Activated T-helper 1 cell treated with anti-CD3 and anti-CD28 coated beads, Interleukin-12 subunit alpha, Interleukin-12 subunit beta, Interleukin-2, Interleukin-4 antibody, amounts not matched to agents 30 ng/mL and 10 ng/mL and 1 ng/mL, durations not matched to agents 14 hours and 24 hours and 36 hours (primary cell): ENCODE data around the gene IL4R. TPM values are rescaled to one million over a fixed set of nuclear protein-coding genes. Genes with fewer than 3 reads are reported as not detected.
"Not testable (repeated sequence)": the region's sequence is repeated elsewhere in the genome, so short reads cannot be mapped to it uniquely, and the experiment has no call there.

ENCODE experiments used
- DNase-seq: peaks from one replicate; pipeline ENCODE4 v3.0.0; 2021; ENCODE audit warnings: low spot score
- H3K27ac Mint-ChIP-seq: one replicate; pipeline ENCODE4 v1.8.0; 2021; ENCODE audit warnings: mild to moderate bottlenecking, mixed read lengths
- H3K27me3 Mint-ChIP-seq: one replicate; pipeline ENCODE4 v1.8.0; 2022; ENCODE audit warnings: mild to moderate bottlenecking, moderate library complexity, mixed read lengths; ENCODE audit not compliant: insufficient read depth
- H3K36me3 Mint-ChIP-seq: one replicate; pipeline ENCODE4 v1.8.0; 2021; ENCODE audit warnings: low read depth, mixed read lengths
- H3K4me1 Mint-ChIP-seq: one replicate; pipeline ENCODE4 v1.8.0; 2021; ENCODE audit warnings: low read depth, mixed read lengths
- H3K4me3 Mint-ChIP-seq: one replicate; pipeline ENCODE4 v1.8.0; 2021; ENCODE audit warnings: mild to moderate bottlenecking, moderate library complexity, mixed read lengths
- H3K9me3 Mint-ChIP-seq: one replicate; pipeline ENCODE4 v1.8.0; 2021; ENCODE audit warnings: mixed read lengths
- intact Hi-C: fragments of 100-400 bp; cut with micrococcal nuclease; formaldehyde crosslinking; loops from one replicate; pipeline ENCODE4 v1.15.1; 2024
- total RNA-seq: library from RNA; stranded (reverse); gene quantifications from 2 replicates; pipeline ENCODE4 v1.2.3, GENCODE V29; 2022

Gene IL4R
- 288 and 320 TPM in 2 replicates for total RNA-seq

GRCh38 chr16:27313422-27314160, at the start of gene IL4R:
IL4R (plus strand) TSS chr16:27313974; CDS start chr16:27340204, 26,230 bp downstream.
- H3K27me3 Mint-ChIP-seq = peaks cover 2% of the 10 kb centered on the region
- intact Hi-C loops = loop anchor here (1.0 kb wide), 3 partner anchors 28 to 59 kb away; no protein-coding TSS in a partner anchor
- peaks cover 47% of the 10 kb centered on the region for H3K4me1 Mint-ChIP-seq

GRCh38 chr16:27264151-27264550, 49.6 kb upstream of the IL4R start:
- Mint-ChIP-seq H3K27me3 (no peaks in the 10 kb centered on the region), H3K27ac (no peak overlapping the region), H3K36me3 (peaks cover 48% of the 10 kb centered on the region), H3K4me1 (peaks cover 54% of the 10 kb centered on the region), H3K4me3 (no peak overlapping the region), H3K9me3 (no peaks in the 10 kb centered on the region)
- no peak for DNase-seq
- intact Hi-C loops = no loop called here

More at GRCh38 chr16:27313422-27314160, at the start of gene IL4R:
- H3K9me3 Mint-ChIP-seq = peaks cover 5% of the 10 kb centered on the region
- H3K4me3 Mint-ChIP-seq = peak within 1 kb of the TSS; percentile 94
- peaks cover 32% of the 10 kb centered on the region for H3K36me3 Mint-ChIP-seq
- H3K27ac Mint-ChIP-seq = peak within 1 kb of the TSS; percentile 99
- DNase-seq = peak; percentile 72

GRCh38 chr16:27265982-27266381, 47.8 kb upstream of the IL4R start:
- Mint-ChIP-seq H3K4me3 (peak overlapping the region; percentile 5), H3K27me3 (no peaks in the 10 kb centered on the region), H3K27ac (no peak overlapping the region), H3K36me3 (peaks cover 42% of the 10 kb centered on the region), H3K9me3 (no peaks in the 10 kb centered on the region), H3K4me1 (peaks cover 65% of the 10 kb centered on the region)
- DNase-seq = no peak
- intact Hi-C loops = no loop called here

GRCh38 chr16:27267037-27267677, 46.6 kb upstream of the IL4R start:
- intact Hi-C loops = no loop called here
- H3K4me1 Mint-ChIP-seq = peaks cover 76% of the 10 kb centered on the region
- H3K27me3 Mint-ChIP-seq = no peaks in the 10 kb centered on the region
- peaks cover 45% of the 10 kb centered on the region for H3K36me3 Mint-ChIP-seq
- H3K4me3 Mint-ChIP-seq = peak overlapping the region; percentile 96
- no peak for DNase-seq
- peaks cover 2% of the 10 kb centered on the region for H3K9me3 Mint-ChIP-seq
- no peak overlapping the region for H3K27ac Mint-ChIP-seq

- Mint-ChIP-seq H3K9me3 (peaks cover 4% of the 10 kb centered on the region), H3K27me3 (no peaks in the 10 kb centered on the region), H3K4me1 (peaks cover 75% of the 10 kb centered on the region), H3K36me3 (peaks cover 39% of the 10 kb centered on the region), H3K4me3 (peak within 1 kb of the TSS; percentile 96), H3K27ac (peak within 1 kb of the TSS; percentile 97)
- DNase-seq = peak; percentile 94
- intact Hi-C loops = loop anchor here (1.0 to 2.0 kb wide), 5 partner anchors 14 to 99 kb away; partner anchors contain the start of gene KDM8
Observed at GRCh38 chr16:27268376-27269299, 45.1 kb upstream of the IL4R start, which contains the start of gene NSMCE1. NSMCE1 (minus strand) TSS chr16:27268772; CDS start chr16:27257570, 11,202 bp downstream.

- Mint-ChIP-seq H3K9me3 (peaks cover 4% of the 10 kb centered on the region), H3K4me3 (peak overlapping the region; percentile 96), H3K27me3 (no peaks in the 10 kb centered on the region), H3K4me1 (peaks cover 77% of the 10 kb centered on the region), H3K36me3 (peaks cover 35% of the 10 kb centered on the region), H3K27ac (peak overlapping the region; percentile 97)
- DNase-seq = no peak
- intact Hi-C loops = loop anchor here (2.0 kb wide), 1 partner anchor 13 kb away; no protein-coding TSS in a partner anchor
Observed at GRCh38 chr16:27269300-27270150, 44.2 kb upstream of the IL4R start.

GRCh38 chr16:27270349-27270748, 43.4 kb upstream of the IL4R start:
- DNase-seq = no peak
- peaks cover 31% of the 10 kb centered on the region for H3K36me3 Mint-ChIP-seq
- H3K4me1 Mint-ChIP-seq = peaks cover 75% of the 10 kb centered on the region
- H3K4me3 Mint-ChIP-seq = peak overlapping the region; percentile 20
- H3K9me3 Mint-ChIP-seq = peaks cover 4% of the 10 kb centered on the region
- peak overlapping the region; percentile 1 for H3K27ac Mint-ChIP-seq
- intact Hi-C loops = no loop called here
- no peaks in the 10 kb centered on the region for H3K27me3 Mint-ChIP-seq

GRCh38 chr16:27272076-27272475, 41.7 kb upstream of the IL4R start:
- H3K4me1 Mint-ChIP-seq = peaks cover 79% of the 10 kb centered on the region
- intact Hi-C loops = no loop called here
- peaks cover 23% of the 10 kb centered on the region for H3K36me3 Mint-ChIP-seq
- no peak for DNase-seq
- H3K4me3 Mint-ChIP-seq = peak overlapping the region; percentile 34
- peak overlapping the region; percentile 91 for H3K27ac Mint-ChIP-seq
- peaks cover 4% of the 10 kb centered on the region for H3K9me3 Mint-ChIP-seq
- no peaks in the 10 kb centered on the region for H3K27me3 Mint-ChIP-seq

GRCh38 chr16:27272697-27273096, 41.1 kb upstream of the IL4R start:
- intact Hi-C loops = not testable (repeated sequence)

GRCh38 chr16:27273330-27273669, 40.5 kb upstream of the IL4R start:
- Mint-ChIP-seq H3K9me3 (peaks cover 4% of the 10 kb centered on the region), H3K4me1 (peaks cover 69% of the 10 kb centered on the region), H3K4me3 (peak overlapping the region; percentile 32), H3K36me3 (peaks cover 16% of the 10 kb centered on the region), H3K27ac (peak overlapping the region; percentile 87), H3K27me3 (no peaks in the 10 kb centered on the region)
- DNase-seq = no peak
- intact Hi-C loops = no loop called here

More at GRCh38 chr16:27272697-27273096, 41.1 kb upstream of the IL4R start:
- Mint-ChIP-seq H3K4me1 (peaks cover 73% of the 10 kb centered on the region), H3K36me3 (peaks cover 20% of the 10 kb centered on the region), H3K27ac (peak overlapping the region; percentile 87)
- not testable (repeated sequence) for H3K4me3 Mint-ChIP-seq, H3K27me3 Mint-ChIP-seq, DNase-seq, H3K9me3 Mint-ChIP-seq

- peaks cover 65% of the 10 kb centered on the region for H3K4me1 Mint-ChIP-seq
- intact Hi-C loops = loop anchor here (1.0 kb wide), 6 partner anchors 9 to 93 kb away; no protein-coding TSS in a partner anchor
- peaks cover 4% of the 10 kb centered on the region for H3K9me3 Mint-ChIP-seq
- peak overlapping the region; percentile 87 for H3K27ac Mint-ChIP-seq
- no peaks in the 10 kb centered on the region for H3K27me3 Mint-ChIP-seq
- H3K4me3 Mint-ChIP-seq = peak overlapping the region; percentile 32
- DNase-seq = no peak
- H3K36me3 Mint-ChIP-seq = peaks cover 13% of the 10 kb centered on the region
Observed at GRCh38 chr16:27273670-27274423, 39.9 kb upstream of the IL4R start.
